Stimulated activated CD8-positive, alpha-beta memory T cell treated with anti-CD3 and anti-CD28 coated beads, Interleukin-7, amount 100 ng/mL, for 4 hours (primary cell): ENCODE results near the gene CFDP1.
"Not testable (repeated sequence)": the region's sequence is repeated elsewhere in the genome, so short reads cannot be mapped to it uniquely, and the experiment has no call there.

Experiments used
- DNase-seq, 2 donors: peaks; one replicate each; pipeline ENCODE4 v3.0.0-alpha.2; 2020; ENCODE audit warnings: low read depth in 2 of 2

The CFDP1 gene

GRCh38 chr16:75293173-75293572 lies 140.1 kb downstream of the CFDP1 start:
- DNase-seq, result no peak

- no peak for DNase-seq
Measured at GRCh38 chr16:75292691-75293090, 140.6 kb downstream of the CFDP1 start.

- no peak for DNase-seq
Measured at GRCh38 chr16:75289189-75289588, 144.1 kb downstream of the CFDP1 start.

- peak; percentile 27 to 31 for DNase-seq
Measured at GRCh38 chr16:75288596-75289120, 144.6 kb downstream of the CFDP1 start.

GRCh38 chr16:75288181-75288580 lies 145.1 kb downstream of the CFDP1 start:
- DNase-seq, result no peak

- no peak for DNase-seq
Measured at GRCh38 chr16:75287708-75288107, 145.6 kb downstream of the CFDP1 start.

GRCh38 chr16:75286389-75286788 lies 146.9 kb downstream of the CFDP1 start:
- DNase-seq, result no peak

- no peak for DNase-seq
Measured at GRCh38 chr16:75282466-75283281, 150.6 kb downstream of the CFDP1 start.

- DNase-seq, result no peak
Measured at GRCh38 chr16:75281826-75282225, 151.5 kb downstream of the CFDP1 start.

GRCh38 chr16:75281009-75281408 lies 152.3 kb downstream of the CFDP1 start:
- not testable (repeated sequence) for DNase-seq

GRCh38 chr16:75280331-75280804 lies 152.9 kb downstream of the CFDP1 start:
- no peak for DNase-seq

GRCh38 chr16:75279305-75279704 lies 154.0 kb downstream of the CFDP1 start:
- DNase-seq, result no peak

- DNase-seq, result no peak
Measured at GRCh38 chr16:75273054-75273925, 160.0 kb downstream of the CFDP1 start.

- not testable (repeated sequence) for DNase-seq
Measured at GRCh38 chr16:75272629-75273028, 160.7 kb downstream of the CFDP1 start.

- no peak for DNase-seq
Measured at GRCh38 chr16:75272097-75272551, 161.2 kb downstream of the CFDP1 start.

GRCh38 chr16:75271441-75272096 lies 161.7 kb downstream of the CFDP1 start:
- no peak for DNase-seq

- not testable (repeated sequence) for DNase-seq
Measured at GRCh38 chr16:75269358-75269757, 163.9 kb downstream of the CFDP1 start.

GRCh38 chr16:75267631-75268264 lies 165.6 kb downstream of the CFDP1 start:
- no peak for DNase-seq

GRCh38 chr16:75266738-75267630 lies 166.3 kb downstream of the CFDP1 start:
- DNase-seq, result no peak
